ENCODE measurements around the gene GSTM5.
"Not testable (repeated sequence)": the region's sequence is repeated elsewhere in the genome, so short reads cannot be mapped to it uniquely, and the experiment has no call there.

Gene GSTM5

GRCh38 chr1:109732390-109732881 is 20.4 kb downstream of the GSTM5 start:
- no peak for DNase-seq

GRCh38 chr1:109733236-109733870 is 21.3 kb downstream of the GSTM5 start:
- DNase-seq: no peak

GRCh38 chr1:109739738-109740614 is 27.9 kb downstream of the GSTM5 start:
- DNase-seq: peak; percentile 85

- no peak for DNase-seq
These were observed 28.7 kb downstream of the GSTM5 start, which contains the start of gene GSTM3 for GRCh38 chr1:109740615-109741373. Gene GSTM3, minus strand, starts transcription at chr1:109741038. Its CDS starts 751 bp downstream, at chr1:109740287.

- not testable (repeated sequence) for DNase-seq
These were observed 36.3 kb downstream of the GSTM5 start for GRCh38 chr1:109748311-109748710.

GRCh38 chr1:109749221-109749620 is 37.2 kb downstream of the GSTM5 start:
- no peak for DNase-seq

GRCh38 chr1:109750241-109750882 is 38.3 kb downstream of the GSTM5 start:
- no peak for DNase-seq

GRCh38 chr1:109750920-109751319 is 38.9 kb downstream of the GSTM5 start:
- DNase-seq: no peak

GRCh38 chr1:109751531-109752260 is 39.6 kb downstream of the GSTM5 start:
- DNase-seq: no peak

- DNase-seq: no peak
These were observed 42.7 kb downstream of the GSTM5 start for GRCh38 chr1:109754738-109755137.

- DNase-seq: not testable (repeated sequence)
These were observed 44.3 kb downstream of the GSTM5 start for GRCh38 chr1:109756325-109756724.

GRCh38 chr1:109756848-109757521 is 44.9 kb downstream of the GSTM5 start:
- DNase-seq: no peak

- no peak for DNase-seq
These were observed 46.1 kb downstream of the GSTM5 start for GRCh38 chr1:109757936-109758786.

GRCh38 chr1:109759513-109760334 is 47.7 kb downstream of the GSTM5 start:
- DNase-seq: no peak

- DNase-seq: no peak
These were observed 48.7 kb downstream of the GSTM5 start for GRCh38 chr1:109760581-109761226.

- no peak for DNase-seq
These were observed 49.4 kb downstream of the GSTM5 start for GRCh38 chr1:109761227-109762038.

- DNase-seq: no peak
These were observed 50.1 kb downstream of the GSTM5 start for GRCh38 chr1:109762039-109762585.
